H1 (cell line): Measurements from ENCODE around the gene TSPAN1. TPM values are rescaled to one million over a fixed set of nuclear protein-coding genes. Genes with fewer than 3 reads are reported as not detected.

Experiments used
- CTCF ChIA-PET: fragments of 300-600 bp; sonication (Branson Sonifier 250); formaldehyde crosslinking; loops from one replicate; lab custom pipeline; 2021; ENCODE audit not compliant: partially characterized antibody; lab: Charles Lee
- POLR2A ChIA-PET: fragments of 300-600 bp; sonication (Branson Sonifier 250); formaldehyde crosslinking; loops from one replicate; lab custom pipeline; 2021; ENCODE audit warnings: inconsistent platforms; ENCODE audit not compliant: partially characterized antibody; lab: Charles Lee
- DNase-seq, 2 experiments: peaks; one replicate each; pipeline versions ENCODE4 v3.0.0 to v3.0.0-alpha.2; 2010 to 2022; ENCODE audit warnings: low spot score in 2 of 2, low read depth in 1 of 2, mixed read lengths in 1 of 2
- FAIRE-seq: peaks from 2 replicates; lab custom pipeline; 2011; peaks lifted over from hg19 to GRCh38; lab: Jason Lieb, UNC
- H2AFZ ChIP-seq: 2 replicates; pipeline ENCODE4 v1.8.1; 2012; ENCODE audit warnings: low read length, inconsistent platforms
- H2AK5ac ChIP-seq: 2 replicates; pipeline ENCODE4 v1.6.1; 2013; ENCODE audit warnings: low read depth, low read length
- H2BK120ac ChIP-seq: replicated peaks from 2 replicates; pipeline ENCODE3; 2013; ENCODE audit warnings: low read depth, low read length, inconsistent platforms
- H2BK12ac ChIP-seq: 2 replicates; pipeline ENCODE4 v1.6.1; 2013; ENCODE audit warnings: low read depth, low read length
- H2BK15ac ChIP-seq: 2 replicates; pipeline ENCODE4 v1.6.1; 2013; ENCODE audit warnings: low read length
- H2BK20ac ChIP-seq: 2 replicates; pipeline ENCODE4 v1.6.1; 2013; ENCODE audit warnings: low read length
- H2BK5ac ChIP-seq: 2 replicates; pipeline ENCODE4 v1.6.1; 2013; ENCODE audit warnings: low read depth, low read length
- H3K14ac ChIP-seq: 2 replicates; pipeline ENCODE4 v1.6.1; 2013; ENCODE audit warnings: inconsistent platforms; ENCODE audit not compliant: insufficient read length
- H3K18ac ChIP-seq: 2 replicates; pipeline ENCODE4 v1.6.1; 2013; ENCODE audit warnings: low read length; ENCODE audit errors: extremely low read depth
- H3K23ac ChIP-seq: 2 replicates; pipeline ENCODE4 v1.6.1; 2013; ENCODE audit warnings: inconsistent platforms; ENCODE audit not compliant: insufficient read length
- H3K23me2 ChIP-seq: 2 replicates; pipeline ENCODE4 v1.6.1; 2013; ENCODE audit warnings: low read depth, low read length
- H3K27ac ChIP-seq: 2 replicates; pipeline ENCODE4 v1.6.1; 2011; ENCODE audit warnings: low read depth, low read length, inconsistent platforms
- H3K27me3 ChIP-seq, 4 experiments: replicated peaks in 1 of 4; 1 replicate in 1 of 4; 2 replicates in 3 of 4; pipeline versions ENCODE4 v1.6.1 to v1.8.1; 2011 to 2013; ENCODE audit warnings: low read length in 3 of 4, mild to moderate bottlenecking in 3 of 4, inconsistent platforms in 2 of 4, mixed read lengths in 2 of 4, moderate library complexity in 1 of 4; ENCODE audit not compliant: control insufficient read depth in 3 of 4, insufficient read depth in 3 of 4; ENCODE audit errors: extremely low read depth in 1 of 4
- H3K36me3 ChIP-seq, 4 experiments: 2 replicates each; pipeline versions ENCODE4 v1.6.1 to v1.8.1; 2011 to 2013; ENCODE audit warnings: mild to moderate bottlenecking in 4 of 4, low read length in 3 of 4, moderate library complexity in 2 of 4, control low read depth in 1 of 4, inconsistent platforms in 1 of 4; ENCODE audit not compliant: insufficient read depth in 4 of 4, control insufficient read depth in 2 of 4
- H3K4ac ChIP-seq: replicated peaks from 2 replicates; pipeline ENCODE3; 2013; ENCODE audit warnings: low read length, low read depth, mixed read lengths, inconsistent platforms; ENCODE audit not compliant: insufficient read length
- H3K4me1 ChIP-seq, 4 experiments: replicated peaks in 1 of 4; 1 replicate in 1 of 4; 2 replicates in 3 of 4; pipeline versions ENCODE4 v1.6.1 to v1.8.1; 2011 to 2013; ENCODE audit warnings: low read length in 3 of 4, inconsistent platforms in 2 of 4, mixed read lengths in 1 of 4; ENCODE audit not compliant: insufficient read depth in 4 of 4, control insufficient read depth in 3 of 4
- H3K4me2 ChIP-seq, 2 experiments: 2 replicates each; pipeline versions ENCODE4 v1.6.1 to v1.8.1; 2011 to 2013; ENCODE audit warnings: low read depth in 2 of 2, low read length in 2 of 2, control low read depth in 1 of 2, inconsistent platforms in 1 of 2, mild to moderate bottlenecking in 1 of 2; ENCODE audit not compliant: insufficient read depth in 1 of 2
- H3K4me3 ChIP-seq, 4 experiments: fragments of 200-600, 300-600 bp in 1 of 4; sonication (generic), shearing (Covaris generic), sonication (Bioruptor Twin) in 1 of 4; 2 replicates each; pipeline versions ENCODE4 v1.5.1 to v1.8.1; 2011 to 2016; ENCODE audit warnings: low read length in 4 of 4, low read depth in 3 of 4, control low read depth in 2 of 4, inconsistent platforms in 2 of 4, mild to moderate bottlenecking in 2 of 4, mixed read lengths in 1 of 4, moderate library complexity in 1 of 4; ENCODE audit not compliant: insufficient read depth in 2 of 4; ENCODE audit errors: extremely low read depth in 1 of 4
- H3K56ac ChIP-seq: replicated peaks from 2 replicates; pipeline ENCODE3; 2013; ENCODE audit warnings: low read depth, mild to moderate bottlenecking, mixed read lengths, low read length, inconsistent platforms; ENCODE audit not compliant: insufficient read length
- H3K79me1 ChIP-seq: 2 replicates; pipeline ENCODE4 v1.6.1; 2013; ENCODE audit warnings: low read depth, low read length, control low read depth
- H3K79me2 ChIP-seq, 2 experiments: 2 replicates each; pipeline versions ENCODE4 v1.6.1 to v1.8.1; 2012 to 2013; ENCODE audit warnings: low read length in 2 of 2, mild to moderate bottlenecking in 2 of 2, inconsistent platforms in 1 of 2; ENCODE audit not compliant: insufficient read depth in 2 of 2, control insufficient read depth in 1 of 2
- H3K9ac ChIP-seq, 4 experiments: replicated peaks in 1 of 4; 1 replicate in 1 of 4; 2 replicates in 3 of 4; pipeline versions ENCODE4 v1.6.1 to v1.8.1; 2011 to 2013; ENCODE audit warnings: low read depth in 3 of 4, low read length in 3 of 4, control low read depth in 2 of 4, mild to moderate bottlenecking in 2 of 4, moderate library complexity in 2 of 4, inconsistent platforms in 1 of 4; ENCODE audit errors: extremely low read depth in 1 of 4
- H3K9me3 ChIP-seq, 2 experiments: 2 replicates each; pipeline versions ENCODE4 v1.6.1 to v1.8.1; 2012 to 2013; ENCODE audit warnings: mild to moderate bottlenecking in 2 of 2, moderate library complexity in 2 of 2, control low read depth in 1 of 2, inconsistent platforms in 1 of 2, low read depth in 1 of 2, low read length in 1 of 2, mixed read lengths in 1 of 2; ENCODE audit not compliant: insufficient read depth in 2 of 2
- H4K20me1 ChIP-seq, 2 experiments: replicated peaks in 1 of 2; 2 replicates each; pipeline versions ENCODE3 to v1.8.1; 2011 to 2013; ENCODE audit warnings: inconsistent platforms in 2 of 2, low read length in 2 of 2, mild to moderate bottlenecking in 1 of 2; ENCODE audit not compliant: insufficient read depth in 2 of 2, control insufficient read depth in 1 of 2
- H4K5ac ChIP-seq: 2 replicates; pipeline ENCODE4 v1.6.1; 2013; ENCODE audit warnings: low read length, low read depth, mixed read lengths, inconsistent platforms; ENCODE audit not compliant: insufficient read length
- H4K8ac ChIP-seq: 2 replicates; pipeline ENCODE4 v1.8.0; 2013; ENCODE audit warnings: mild to moderate bottlenecking, moderate library complexity, low read length, inconsistent platforms; ENCODE audit not compliant: insufficient read depth; ENCODE audit errors: extremely low read depth
- H4K91ac ChIP-seq: replicated peaks from 2 replicates; pipeline ENCODE3; 2013; ENCODE audit warnings: low read length, mixed read lengths, inconsistent platforms; ENCODE audit not compliant: insufficient read length
- ASH2L ChIP-seq: fragments of 200-600, 300-600 bp; sonication (generic); IDR thresholded peaks from one replicate; pipeline ENCODE4 v1.7.1; 2017; ENCODE audit warnings: low read length
- CREB1 ChIP-seq: IDR thresholded peaks from 2 replicates; pipeline ENCODE4 v1.6.1; 2012; ENCODE audit warnings: inconsistent platforms
- FOSL1 ChIP-seq: IDR thresholded peaks from 2 replicates; pipeline ENCODE4 v1.6.1; 2011; ENCODE audit warnings: mild to moderate bottlenecking, low read depth, low read length, moderate library complexity; ENCODE audit not compliant: insufficient read depth
- KDM4A ChIP-seq: IDR thresholded peaks from one replicate; pipeline ENCODE4 v1.7.1; 2012; ENCODE audit warnings: low read depth, mild to moderate bottlenecking, moderate library complexity, low read length, inconsistent platforms; ENCODE audit not compliant: severe bottlenecking
- MAFK ChIP-seq: IDR thresholded peaks from 2 replicates; pipeline ENCODE4 v1.6.1; 2012; ENCODE audit warnings: low read depth, mild to moderate bottlenecking, improper control_type of control experiment, low read length
- RFX5 ChIP-seq: IDR thresholded peaks from 2 replicates; pipeline ENCODE4 v1.6.1; 2011; ENCODE audit warnings: low read depth, low read length, improper control_type of control experiment, borderline replicate concordance
- RXRA ChIP-seq: IDR thresholded peaks from 2 replicates; pipeline ENCODE4 v1.6.1; 2011; ENCODE audit warnings: low read depth, mild to moderate bottlenecking, low read length, moderate library complexity; ENCODE audit not compliant: insufficient read depth
- SIRT6 ChIP-seq: IDR thresholded peaks from one replicate; pipeline ENCODE4 v1.7.1; 2012; ENCODE audit warnings: low read length, inconsistent platforms
- ZNF274 ChIP-seq: IDR thresholded peaks from 2 replicates; pipeline ENCODE4 v1.7.0; 2012; ENCODE audit warnings: low read length, borderline replicate concordance; ENCODE audit errors: extremely low read depth
- WGBS, 2 experiments: shearing (Covaris generic) in 1 of 2; methylation state at CpG; one replicate each; pipeline versions ENCODE4 v1.1.6 to v1.1.7; 2013 to 2015; ENCODE audit warnings: low lambda C conversion rate in 2 of 2, mixed read lengths in 2 of 2, inconsistent platforms in 1 of 2, low coverage in 1 of 2, missing lambda C conversion rate in 1 of 2; ENCODE audit not compliant: insufficient replicate concordance in 2 of 2, insufficient coverage in 1 of 2, insufficient read length in 1 of 2; ENCODE audit errors: extremely low coverage in 1 of 2, missing lambda C conversion rate in 1 of 2; 5-methylcytosine and 5-hydroxymethylcytosine counted together
- polyA plus RNA-seq, 7 experiments: library from polyadenylated mRNA; depleted of rRNA in 3 of 7; stranded (reverse) in 5 of 7; unstranded in 2 of 7; fragments of >200 nt in 5 of 7; fragments of 200-250 nt in 2 of 7; gene quantifications; 1 replicate in 5 of 7; 2 replicates in 1 of 7; 4 replicates in 1 of 7; pipeline versions ENCODE4 v1.2.1 to v1.2.3, GENCODE V29; 2011 to 2013; ENCODE audit warnings: missing spikeins in 2 of 7, mixed read lengths in 2 of 7
- total RNA-seq: library from RNA; stranded (reverse); fragmentation: NEBNext Ultra II Directional; extraction: Animal tissue kit (Norgen Biotek cat#: 25700); gene quantifications from 2 replicates; pipeline ENCODE4 v1.2.1, GENCODE V29; 2021
- TF ChIP-seq, protein P1 (sequence below): IDR thresholded peaks from 2 replicates; pipeline ENCODE4 v1.6.1; 2012; ENCODE audit warnings: low read length, inconsistent platforms

Gene TSPAN1
- total and polyA plus RNA-seq, 2 of the 8 experiments (the other 6 are each of a cell fraction or from before 2014, with no cell fraction given): 0.05 TPM; not detected in 1

DNA sequence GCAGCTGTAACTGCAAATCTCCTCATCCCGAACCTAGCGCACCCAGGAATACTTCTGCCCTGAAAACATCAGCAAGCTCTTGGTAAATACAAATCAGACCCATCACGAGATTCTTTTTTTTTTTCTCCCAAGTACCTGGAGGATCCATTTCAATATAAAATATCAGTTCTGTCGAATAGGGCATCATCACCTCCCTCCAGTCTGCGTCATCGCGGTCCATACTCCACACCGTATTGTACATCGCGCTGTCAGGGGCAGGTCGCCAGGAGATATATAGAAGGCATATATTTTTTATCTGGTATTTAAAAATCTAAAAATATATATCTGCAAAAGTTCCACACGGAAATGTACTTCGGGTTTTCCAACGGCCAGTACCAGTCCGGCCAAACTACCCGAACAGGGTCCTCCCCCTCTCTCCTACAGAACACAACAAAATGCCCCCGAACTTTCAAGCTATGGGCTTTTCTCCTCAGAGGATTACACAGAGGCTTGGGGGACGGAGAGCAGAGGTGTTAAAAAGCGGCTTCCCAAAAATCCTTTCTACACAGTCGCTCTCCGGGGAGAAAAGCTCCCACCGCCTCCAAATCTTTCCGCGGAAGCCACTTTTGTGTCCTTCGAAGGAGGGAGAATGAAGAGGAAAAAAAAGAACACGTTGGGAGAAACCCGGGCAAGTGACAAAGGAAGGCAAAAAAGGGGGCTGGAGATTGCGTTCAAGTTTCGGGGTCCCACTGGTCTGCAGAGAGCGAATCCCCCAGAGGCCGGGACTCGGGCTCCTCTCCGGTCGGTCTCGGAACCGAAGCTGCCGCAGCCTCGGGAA, 43.0 kb upstream of the TSPAN1 start:
- Histone ChIP-seq H3K4ac (no peak overlapping the region), H3K27ac (peak overlapping the region; percentile 100), H2AK5ac (no peak overlapping the region), H4K20me1 (peaks cover 0 to 3% of the 10 kb centered on the region in 2 experiments), H3K4me3 (peak overlapping the region; percentile 58 to 89 (median 74)), H3K23ac (no peak overlapping the region), H3K79me2 (peaks cover 0 to 25% of the 10 kb centered on the region in 2 experiments; a peak in 2 of 4 replicates), H2AFZ (0 out of 2 replicates have a peak overlapping the region, but pooled peaks have one; percentile 6), H2BK12ac (peak overlapping the region; percentile 100; the same call in 1 of the 2 replicates), H3K9me3 (no peaks in the 10 kb centered on the region), H2BK20ac (no peak overlapping the region), H3K4me1 (peaks cover 0 to 7% (median 5%) of the 10 kb centered on the region in 4 experiments; a peak in 5 of 7 replicates), H4K91ac (no peak overlapping the region), H3K4me2 (peak overlapping the region; percentile 92 to 93), H3K14ac (no peak overlapping the region), H4K8ac (peak overlapping the region; percentile 100; the same call in 1 of the 2 replicates), H3K79me1 (no peaks in the 10 kb centered on the region), H3K56ac (no peak overlapping the region), H2BK15ac (no peak overlapping the region), H3K27me3 (no peaks in the 10 kb centered on the region), H4K5ac (peak overlapping the region; percentile 46), H3K18ac (peak overlapping the region; percentile 64), H2BK120ac (no peak overlapping the region), H3K23me2 (peaks cover 10% of the 10 kb centered on the region), H3K36me3 (no peaks in the 10 kb centered on the region), H2BK5ac (peak overlapping the region; percentile 100), H3K9ac (peak overlapping the region; percentile 66 to 99 (median 91))
- no peak for FAIRE-seq
- ChIA-PET CTCF (interaction anchor here (0.5 to 1.2 kb wide), 4 partner anchors 49 to 113 kb away, joined by 3 read pairs; no protein-coding TSS in a partner anchor), POLR2A (interaction anchor here (0.6 to 3.4 kb wide), 46 partner anchors 9 to 578 kb away, joined by 3 to 16 read pairs (median 4); partner anchors contain the start of genes LURAP1, P3R3URF and RAD54L)
- DNase-seq: peak in 1 of 2 experiments; percentile 46
- 2% methylated on average over 33 of the region's 38 CpGs; no CpG with 5 or more reads in 1 of the 2 experiments for WGBS, 2 experiments
- peak; percentile 69 for TF ChIP-seq KDM4A
- no peak for TF ChIP-seq SIRT6
- TF ChIP-seq CREB1: peak; percentile 52; the same call in 1 of the 2 replicates
- TF ChIP-seq ZNF274: no peak
- TF ChIP-seq, protein P1, sequence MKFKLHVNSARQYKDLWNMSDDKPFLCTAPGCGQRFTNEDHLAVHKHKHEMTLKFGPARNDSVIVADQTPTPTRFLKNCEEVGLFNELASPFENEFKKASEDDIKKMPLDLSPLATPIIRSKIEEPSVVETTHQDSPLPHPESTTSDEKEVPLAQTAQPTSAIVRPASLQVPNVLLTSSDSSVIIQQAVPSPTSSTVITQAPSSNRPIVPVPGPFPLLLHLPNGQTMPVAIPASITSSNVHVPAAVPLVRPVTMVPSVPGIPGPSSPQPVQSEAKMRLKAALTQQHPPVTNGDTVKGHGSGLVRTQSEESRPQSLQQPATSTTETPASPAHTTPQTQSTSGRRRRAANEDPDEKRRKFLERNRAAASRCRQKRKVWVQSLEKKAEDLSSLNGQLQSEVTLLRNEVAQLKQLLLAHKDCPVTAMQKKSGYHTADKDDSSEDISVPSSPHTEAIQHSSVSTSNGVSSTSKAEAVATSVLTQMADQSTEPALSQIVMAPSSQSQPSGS: no peak
- no peak for TF ChIP-seq RFX5
- no peak for TF ChIP-seq FOSL1
- TF ChIP-seq ASH2L: peak; percentile 73
- TF ChIP-seq RXRA: no peak
- no peak for TF ChIP-seq MAFK
